K562 (cell line): ENCODE results near the gene BCL2L1.
"Not testable (repeated sequence)": the region's sequence is repeated elsewhere in the genome, so short reads cannot be mapped to it uniquely, and the experiment has no call there.

Experiments used
- ARID2 ChIP-seq: fragments of 450-650 bp; IDR thresholded peaks from 2 replicates; pipeline ENCODE4 v1.6.1; 2017; ENCODE audit warnings: antibody characterized with exemption, mild to moderate bottlenecking
- CBFB ChIP-seq: sonication (generic); formaldehyde crosslinking; IDR thresholded peaks from 2 replicates; pipeline ENCODE4 v1.4.0; 2020; ENCODE audit warnings: mild to moderate bottlenecking, missing genetic modification reagents
- CTCF ChIP-seq, 3 experiments: IDR thresholded peaks in 2 of 3; conservative IDR thresholded peaks in 1 of 3; 2 replicates each; pipeline ENCODE4 v1.5.1; 2011 to 2012; ENCODE audit warnings: low read length in 3 of 3, mild to moderate bottlenecking in 3 of 3, control low read depth in 2 of 3, improper control_type of control experiment in 1 of 3, inconsistent platforms in 1 of 3, low read depth in 1 of 3, mixed read lengths in 1 of 3, moderate library complexity in 1 of 3; ENCODE audit not compliant: insufficient read depth in 2 of 3
- FOS ChIP-seq: IDR thresholded peaks from 3 replicates; pipeline ENCODE4 v1.6.1; 2011; ENCODE audit not compliant: insufficient read length; ENCODE audit errors: extremely low read depth
- FOXJ2 ChIP-seq: fragments of 200-800 bp; sonication (Bioruptor generic); IDR thresholded peaks from 2 replicates; pipeline ENCODE4 v1.6.1; 2016; ENCODE audit warnings: missing genetic modification characterization, missing compliant biosample characterization
- HDAC3 ChIP-seq: fragments of 450-650 bp; IDR thresholded peaks from 2 replicates; pipeline ENCODE4 v1.6.1; 2018; ENCODE audit warnings: borderline replicate concordance, mild to moderate bottlenecking, moderate library complexity; ENCODE audit not compliant: partially characterized antibody
- HOXB6 ChIP-seq: fragments of 250-450 bp; sonication (Bioruptor Pico); IDR thresholded peaks from 2 replicates; pipeline ENCODE4 v1.5.1; 2022; ENCODE audit warnings: mild to moderate bottlenecking, borderline replicate concordance
- MAFK ChIP-seq: IDR thresholded peaks from 2 replicates; pipeline ENCODE4 v1.6.1; 2011; ENCODE audit warnings: low read length, improper control_type of control experiment
- MCM5 ChIP-seq: fragments of 450-650 bp; IDR thresholded peaks from 2 replicates; pipeline ENCODE4 v1.6.1; 2016; ENCODE audit warnings: low read depth
- RBM39 ChIP-seq: fragments of 200-400 bp; formaldehyde crosslinking; optimal IDR thresholded peaks from 2 replicates; pipeline ENCODE3; 2018; ENCODE audit warnings: low read depth, low read length

GRCh38 chr20:31626534-31626933 lies 96.1 kb downstream of the BCL2L1 start:
- not testable (repeated sequence) for TF ChIP-seq RBM39; FOS; HDAC3; MCM5; ARID2; CBFB (CRISPR knock-in tag); FOXJ2 (tag); HOXB6 (CRISPR knock-in tag); CTCF (IDR thresholded peaks at IDR 0.05 in 2 of 3, conservative IDR thresholded peaks at IDR 0.05 in 1 of 3; ENCODE audit: insufficient read depth in 2 of 3, low read depth in 1 of 3, low read length in 3 of 3); MAFK
